Activated B cell treated with CpG ODN at 0.5 μM for 24 hours (primary cell): ENCODE measurements around the gene CTDSP2. TPM values are rescaled to one million over a fixed set of nuclear protein-coding genes. Genes with fewer than 3 reads are reported as not detected.

Experiments used
- ATAC-seq: fragments of 200-7000 bp; cut with Tn5 transposase; one replicate; pipeline ENCODE4 v1.10.0; 2021; ENCODE audit warnings: low read depth, mild to moderate bottlenecking, moderate library complexity
- CTCF ChIA-PET: fragments of 350-600 bp; sonication (Branson Sonifier 250); formaldehyde crosslinking; loops from one replicate; lab custom pipeline; 2021; ENCODE audit warnings: antibody characterized with exemption; lab: Charles Lee
- POLR2A ChIA-PET: fragments of 350-600 bp; sonication (Branson Sonifier 250); formaldehyde crosslinking; loops from one replicate; lab custom pipeline; 2021; ENCODE audit warnings: antibody characterized with exemption; lab: Charles Lee
- DNase-seq: peaks from one replicate; pipeline ENCODE4 v3.0.0; 2022
- H3K27ac Mint-ChIP-seq: one replicate; pipeline ENCODE4 v1.8.0; 2020; ENCODE audit warnings: mixed read lengths
- H3K27me3 Mint-ChIP-seq: one replicate; pipeline ENCODE4 v1.8.0; 2021; ENCODE audit warnings: mixed read lengths
- H3K36me3 Mint-ChIP-seq: one replicate; pipeline ENCODE4 v1.8.0; 2021; ENCODE audit warnings: low read depth, mixed read lengths
- H3K4me1 Mint-ChIP-seq: one replicate; pipeline ENCODE4 v1.8.0; 2021; ENCODE audit warnings: mixed read lengths
- H3K4me3 Mint-ChIP-seq: one replicate; pipeline ENCODE4 v1.8.0; 2020; ENCODE audit warnings: mild to moderate bottlenecking, mixed read lengths
- H3K9me3 Mint-ChIP-seq: one replicate; pipeline ENCODE4 v1.8.0; 2020; ENCODE audit warnings: mixed read lengths
- intact Hi-C: fragments of 100-400 bp; cut with micrococcal nuclease; formaldehyde crosslinking; loops from one replicate; pipeline ENCODE4 v1.15.1; 2024
- total RNA-seq: library from RNA; stranded (reverse); gene quantifications from 2 replicates; pipeline ENCODE4 v1.2.3, GENCODE V29; 2022
- TF ChIP-seq, protein P1 (sequence below): fragments of 200-600 bp; IDR thresholded peaks from one replicate; pipeline ENCODE4 v1.8.0; 2022; ENCODE audit warnings: antibody characterized with exemption, mild to moderate bottlenecking

The CTDSP2 gene
- total RNA-seq, 1 donor from 2014 or later, result 81.5 TPM

DNA sequence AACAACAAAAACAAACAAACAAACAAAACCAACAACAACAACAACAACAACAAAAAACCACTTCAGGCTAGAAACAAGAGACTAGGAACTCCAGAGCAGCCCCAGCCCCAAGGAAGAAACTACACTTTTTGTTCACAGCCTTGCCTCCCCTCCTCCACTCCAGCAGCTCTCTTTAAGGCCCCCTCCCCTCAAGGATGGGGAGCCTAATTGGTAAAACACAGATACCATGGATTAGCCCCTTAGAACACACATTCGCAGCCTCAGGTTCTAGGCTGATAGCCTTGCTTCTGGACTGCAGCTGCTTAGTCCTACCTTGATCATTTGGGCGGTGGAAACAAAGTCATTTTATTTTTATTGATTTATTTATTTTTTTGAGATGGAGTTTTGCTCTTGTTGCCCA is 16.1 kb downstream of the CTDSP2 start:
- Mint-ChIP-seq H3K9me3 (no peaks in the 10 kb centered on the region), H3K27ac (no peak overlapping the region), H3K4me1 (peaks cover 53% of the 10 kb centered on the region), H3K36me3 (peaks cover 44% of the 10 kb centered on the region), H3K27me3 (no peaks in the 10 kb centered on the region), H3K4me3 (no peak overlapping the region)
- ATAC-seq, result no peak
- TF ChIP-seq, protein P1, sequence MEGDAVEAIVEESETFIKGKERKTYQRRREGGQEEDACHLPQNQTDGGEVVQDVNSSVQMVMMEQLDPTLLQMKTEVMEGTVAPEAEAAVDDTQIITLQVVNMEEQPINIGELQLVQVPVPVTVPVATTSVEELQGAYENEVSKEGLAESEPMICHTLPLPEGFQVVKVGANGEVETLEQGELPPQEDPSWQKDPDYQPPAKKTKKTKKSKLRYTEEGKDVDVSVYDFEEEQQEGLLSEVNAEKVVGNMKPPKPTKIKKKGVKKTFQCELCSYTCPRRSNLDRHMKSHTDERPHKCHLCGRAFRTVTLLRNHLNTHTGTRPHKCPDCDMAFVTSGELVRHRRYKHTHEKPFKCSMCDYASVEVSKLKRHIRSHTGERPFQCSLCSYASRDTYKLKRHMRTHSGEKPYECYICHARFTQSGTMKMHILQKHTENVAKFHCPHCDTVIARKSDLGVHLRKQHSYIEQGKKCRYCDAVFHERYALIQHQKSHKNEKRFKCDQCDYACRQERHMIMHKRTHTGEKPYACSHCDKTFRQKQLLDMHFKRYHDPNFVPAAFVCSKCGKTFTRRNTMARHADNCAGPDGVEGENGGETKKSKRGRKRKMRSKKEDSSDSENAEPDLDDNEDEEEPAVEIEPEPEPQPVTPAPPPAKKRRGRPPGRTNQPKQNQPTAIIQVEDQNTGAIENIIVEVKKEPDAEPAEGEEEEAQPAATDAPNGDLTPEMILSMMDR, result no peak
- intact Hi-C loops, result loop anchor here (5.0 kb wide), 1 partner anchor 37 kb away; no protein-coding TSS in a partner anchor
- CTCF ChIA-PET, result interaction anchor here (0.9 to 2.5 kb wide), 5 partner anchors 66 to 75 kb away, joined by 3 to 8 read pairs (median 5); no protein-coding TSS in a partner anchor
- DNase-seq, result no peak
- POLR2A ChIA-PET, result no interaction called here

DNA sequence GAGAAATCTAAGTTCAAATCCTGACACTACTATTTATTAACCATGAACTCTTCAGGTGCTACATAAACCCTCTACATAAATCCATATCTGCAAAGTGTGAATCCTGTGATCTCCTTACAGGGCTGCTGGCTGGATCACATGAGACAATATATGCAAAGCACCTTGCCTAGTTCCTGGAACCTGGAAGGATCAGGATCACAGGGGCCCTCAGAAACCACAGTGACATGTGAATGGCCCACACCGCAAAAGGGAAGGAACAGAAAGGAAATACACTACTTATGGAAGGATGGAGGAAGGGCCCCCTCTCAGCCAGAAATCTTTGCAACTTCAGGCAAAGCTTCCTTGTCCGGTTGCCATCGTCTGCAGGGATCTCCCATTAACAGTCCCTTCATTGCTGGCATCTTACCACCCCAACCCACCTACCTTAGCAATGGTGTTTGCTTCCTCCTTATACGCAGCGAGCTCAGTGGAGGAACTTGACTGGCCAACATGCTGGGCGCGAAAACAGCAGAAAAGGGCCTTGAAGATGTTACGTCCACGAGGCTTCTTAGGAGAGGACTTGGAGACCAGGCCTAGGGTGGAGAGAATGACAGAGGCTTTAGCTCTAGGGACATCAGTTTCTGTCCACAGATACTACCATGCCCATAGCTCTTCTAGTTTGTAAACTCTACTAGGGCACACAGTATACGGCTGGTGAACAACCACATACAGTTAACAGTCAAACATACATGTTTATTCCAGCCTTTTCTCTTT is 17.3 kb downstream of the CTDSP2 start:
- no peaks in the 10 kb centered on the region for H3K9me3 Mint-ChIP-seq
- POLR2A ChIA-PET, result no interaction called here
- H3K4me3 Mint-ChIP-seq, result no peak overlapping the region
- no peaks in the 10 kb centered on the region for H3K27me3 Mint-ChIP-seq
- ATAC-seq, result no peak
- no peak for DNase-seq
- intact Hi-C loops, result no loop called here
- no peak overlapping the region for H3K27ac Mint-ChIP-seq
- peaks cover 56% of the 10 kb centered on the region for H3K36me3 Mint-ChIP-seq
- H3K4me1 Mint-ChIP-seq, result peaks cover 42% of the 10 kb centered on the region
- CTCF ChIA-PET, result interaction anchor here (1.5 to 2.5 kb wide), 3 partner anchors 67 to 76 kb away, joined by 5 to 9 read pairs (median 8); no protein-coding TSS in a partner anchor
- TF ChIP-seq, protein P1, result no peak

DNA sequence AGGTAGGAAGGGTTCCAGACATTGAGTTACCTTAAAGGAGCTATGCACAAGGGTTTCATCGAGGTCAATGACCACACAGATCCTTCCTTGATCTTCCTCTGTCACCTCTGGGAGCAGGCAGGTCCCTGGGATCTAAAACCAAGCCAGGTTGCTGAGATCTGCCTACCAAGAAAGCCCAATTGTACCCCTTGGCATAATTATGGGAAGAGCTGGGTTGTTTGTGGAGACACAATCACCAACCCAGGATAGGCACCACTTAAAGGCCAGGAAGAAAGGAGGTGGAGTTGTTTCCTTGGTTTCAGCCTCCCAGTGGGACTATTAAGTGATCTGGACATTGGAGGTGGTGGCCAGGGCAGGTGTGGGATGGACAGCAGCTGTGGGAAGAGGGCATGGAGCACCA is 19.6 kb downstream of the CTDSP2 start:
- ATAC-seq (no peak), DNase-seq (no peak)
- no peaks in the 10 kb centered on the region for H3K27me3 Mint-ChIP-seq
- peaks cover 78% of the 10 kb centered on the region for H3K36me3 Mint-ChIP-seq
- H3K27ac Mint-ChIP-seq, result no peak overlapping the region
- H3K4me1 Mint-ChIP-seq, result peaks cover 21% of the 10 kb centered on the region
- no peak overlapping the region for H3K4me3 Mint-ChIP-seq
- H3K9me3 Mint-ChIP-seq, result no peaks in the 10 kb centered on the region
- ChIA-PET POLR2A (no interaction called here), CTCF (no interaction called here)
- TF ChIP-seq, protein P1, result no peak
- intact Hi-C loops, result no loop called here

DNA sequence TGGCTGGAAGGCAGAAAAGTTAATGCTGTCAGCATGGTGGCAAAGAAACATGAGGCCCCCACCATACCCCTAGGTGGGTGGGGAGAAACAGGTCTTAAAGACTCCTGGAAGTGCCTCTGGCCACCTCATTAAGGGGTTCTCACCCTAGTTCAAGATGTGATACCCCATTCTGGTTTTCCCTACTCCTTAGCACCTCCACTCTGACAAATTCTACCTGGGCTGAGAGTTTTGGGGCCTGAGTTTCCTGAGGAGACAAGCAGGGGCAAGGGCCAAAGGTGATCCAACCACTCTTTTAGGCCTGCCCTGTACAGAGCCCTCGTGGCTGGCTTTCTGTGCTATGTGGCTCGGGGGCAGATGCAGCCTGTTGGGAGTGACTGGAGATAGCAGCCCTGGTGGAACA is 20.1 kb downstream of the CTDSP2 start:
- H3K27me3 Mint-ChIP-seq, result no peaks in the 10 kb centered on the region
- no peaks in the 10 kb centered on the region for H3K9me3 Mint-ChIP-seq
- H3K36me3 Mint-ChIP-seq, result peaks cover 83% of the 10 kb centered on the region
- ChIA-PET POLR2A (no interaction called here), CTCF (no interaction called here)
- DNase-seq (no peak), ATAC-seq (no peak)
- TF ChIP-seq, protein P1, result no peak
- intact Hi-C loops, result no loop called here
- H3K4me3 Mint-ChIP-seq, result no peak overlapping the region
- H3K4me1 Mint-ChIP-seq, result peaks cover 15% of the 10 kb centered on the region
- no peak overlapping the region for H3K27ac Mint-ChIP-seq

DNA sequence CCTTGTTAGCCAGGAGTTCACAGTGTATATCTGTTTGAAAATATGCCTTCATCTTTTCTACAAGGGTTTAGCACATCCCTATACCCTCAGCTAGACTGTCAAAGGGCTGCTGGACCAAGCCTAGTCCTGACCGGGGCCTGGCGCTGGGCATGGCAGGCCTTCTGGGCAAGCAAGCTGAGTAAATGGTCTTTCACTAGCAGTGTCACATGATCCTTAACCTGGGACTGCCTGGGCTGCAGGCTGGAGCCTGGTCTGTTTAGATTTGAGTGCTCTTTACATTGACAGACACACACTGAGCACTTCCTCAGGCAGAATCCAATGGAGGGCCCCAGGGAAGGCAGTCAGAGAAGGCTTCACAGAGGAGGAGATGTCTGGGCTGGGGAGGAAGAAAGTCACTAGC is 21.1 kb downstream of the CTDSP2 start:
- Mint-ChIP-seq H3K36me3 (peaks cover 92% of the 10 kb centered on the region), H3K9me3 (no peaks in the 10 kb centered on the region), H3K27ac (no peak overlapping the region), H3K27me3 (no peaks in the 10 kb centered on the region), H3K4me3 (no peak overlapping the region), H3K4me1 (peaks cover 10% of the 10 kb centered on the region)
- ChIA-PET CTCF (interaction anchor here (0.5 to 0.9 kb wide), 2 partner anchors 35 to 80 kb away, joined by 4 read pairs; no protein-coding TSS in a partner anchor), POLR2A (no interaction called here)
- TF ChIP-seq, protein P1, result no peak
- ATAC-seq (no peak), DNase-seq (no peak)
- intact Hi-C loops, result no loop called here
